Stimulated activated CD8-positive, alpha-beta memory T cell treated with anti-CD3 and anti-CD28 coated beads, Interleukin-7, amount 100 ng/mL, for 48 hours (primary cell): Measurements from ENCODE around the gene B3GALT4.

Source experiments
- DNase-seq, 2 donors: peaks; one replicate each; pipeline ENCODE4 v3.0.0-alpha.2; 2020; ENCODE audit warnings: low read depth in 1 of 2; ENCODE audit errors: extremely low read depth in 1 of 2

The B3GALT4 gene

DNA sequence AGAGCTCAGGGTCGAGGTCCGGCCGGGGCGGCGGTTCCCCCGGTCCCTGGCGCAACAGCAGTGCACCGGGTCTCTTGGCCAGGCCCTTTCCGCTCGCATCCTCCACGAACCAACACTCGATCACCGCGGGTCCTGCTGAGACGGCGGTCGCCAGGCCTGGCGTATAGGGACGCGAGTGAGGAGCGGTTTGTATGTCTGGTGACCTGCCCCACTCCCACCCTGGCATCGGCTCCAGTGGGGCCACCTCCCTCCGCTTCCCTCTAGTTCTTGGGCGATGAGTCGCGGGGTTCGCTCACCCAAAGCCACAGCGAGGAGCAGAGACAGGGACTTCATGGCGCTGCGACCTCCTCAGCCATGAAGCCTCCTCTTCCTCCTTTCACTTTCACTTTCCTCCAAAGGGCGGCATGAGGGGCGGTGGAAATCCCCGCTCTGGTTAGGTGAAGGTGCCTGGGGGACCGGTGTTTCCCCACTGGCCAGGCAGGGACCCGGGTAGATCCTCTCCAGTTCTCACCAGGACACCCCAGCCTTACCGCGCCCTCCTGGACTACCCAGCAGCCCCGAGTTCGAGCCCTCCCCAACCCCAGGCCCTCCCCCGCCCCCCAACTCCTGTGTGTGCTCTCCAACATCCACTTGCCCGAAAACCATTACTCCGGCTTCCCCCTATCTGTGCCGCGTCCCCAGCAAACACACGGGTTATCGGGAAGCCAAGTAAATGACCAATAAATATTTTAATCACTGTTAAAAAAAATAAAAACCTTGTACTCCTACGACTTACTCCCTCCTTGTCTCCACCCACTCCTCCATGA is 37.0 kb downstream of the B3GALT4 start, which contains the start of gene TAPBP:
TAPBP (minus strand) TSS at position 370 of the 806 bp plus-strand sequence; CDS start at position 333, 37 bp downstream.
- peak; percentile 75 to 85 for DNase-seq

DNA sequence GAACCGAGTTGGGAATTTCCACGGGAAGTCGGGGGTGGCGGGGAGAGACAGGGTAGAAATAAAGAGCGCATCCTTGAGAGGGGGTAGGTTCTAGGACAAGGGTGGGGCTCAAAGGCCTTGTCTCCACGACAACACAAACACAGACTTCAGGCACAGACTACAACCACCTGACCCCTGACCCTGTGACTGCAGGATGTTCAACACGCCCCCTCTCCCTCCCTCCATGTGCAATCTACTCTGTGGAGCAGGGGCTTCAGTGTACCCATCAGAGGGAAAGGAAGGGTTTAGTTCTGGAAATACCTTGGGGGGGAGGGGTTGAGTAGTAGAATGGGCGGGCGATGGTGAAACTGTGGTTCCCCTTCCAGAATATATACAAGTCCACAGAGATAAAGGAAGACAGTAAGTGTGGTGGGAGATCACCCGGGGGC is 37.6 kb downstream of the B3GALT4 start:
- DNase-seq: peak; percentile 39 to 47

DNA sequence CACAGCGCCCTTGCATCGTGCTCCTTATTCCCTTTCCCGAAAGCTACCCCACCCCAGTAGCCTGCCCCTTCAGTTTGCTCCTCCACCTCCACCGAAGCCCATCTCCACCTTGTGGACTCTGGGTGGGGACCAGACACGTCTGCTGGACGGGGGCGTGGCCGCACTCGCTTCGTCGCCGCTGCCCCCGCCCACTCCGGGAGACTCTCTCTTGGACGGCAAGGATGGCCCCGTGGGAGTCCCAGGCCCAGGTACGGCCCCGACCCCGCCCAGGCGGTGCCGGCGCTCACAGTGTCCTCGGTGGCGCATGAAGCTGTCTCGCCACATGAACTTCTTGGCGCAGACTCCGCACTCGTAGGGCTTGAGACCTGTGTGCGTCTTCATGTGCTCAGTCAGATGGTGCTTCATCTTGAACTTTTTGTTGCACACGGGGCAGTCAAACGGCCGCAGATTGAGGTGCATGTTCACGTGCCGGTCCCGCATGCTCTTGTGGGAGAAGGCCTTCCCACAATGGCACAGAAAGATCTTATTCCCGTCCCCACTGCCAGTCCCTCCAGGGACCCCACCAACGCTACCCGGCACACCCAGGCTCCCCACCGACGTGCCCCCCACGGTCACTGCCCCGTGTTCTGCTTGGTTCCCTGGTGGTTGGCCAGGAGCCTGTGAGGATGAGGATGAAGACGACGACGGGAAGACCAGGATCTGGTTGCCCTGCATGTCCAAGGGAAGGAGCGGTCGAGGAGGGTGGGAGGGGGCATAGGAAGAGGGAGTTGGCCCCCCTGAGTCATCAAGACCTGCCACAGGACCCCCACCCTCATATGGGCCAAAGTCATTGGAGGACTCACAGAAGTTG is 38.2 kb downstream of the B3GALT4 start:
- DNase-seq: no peak

DNA sequence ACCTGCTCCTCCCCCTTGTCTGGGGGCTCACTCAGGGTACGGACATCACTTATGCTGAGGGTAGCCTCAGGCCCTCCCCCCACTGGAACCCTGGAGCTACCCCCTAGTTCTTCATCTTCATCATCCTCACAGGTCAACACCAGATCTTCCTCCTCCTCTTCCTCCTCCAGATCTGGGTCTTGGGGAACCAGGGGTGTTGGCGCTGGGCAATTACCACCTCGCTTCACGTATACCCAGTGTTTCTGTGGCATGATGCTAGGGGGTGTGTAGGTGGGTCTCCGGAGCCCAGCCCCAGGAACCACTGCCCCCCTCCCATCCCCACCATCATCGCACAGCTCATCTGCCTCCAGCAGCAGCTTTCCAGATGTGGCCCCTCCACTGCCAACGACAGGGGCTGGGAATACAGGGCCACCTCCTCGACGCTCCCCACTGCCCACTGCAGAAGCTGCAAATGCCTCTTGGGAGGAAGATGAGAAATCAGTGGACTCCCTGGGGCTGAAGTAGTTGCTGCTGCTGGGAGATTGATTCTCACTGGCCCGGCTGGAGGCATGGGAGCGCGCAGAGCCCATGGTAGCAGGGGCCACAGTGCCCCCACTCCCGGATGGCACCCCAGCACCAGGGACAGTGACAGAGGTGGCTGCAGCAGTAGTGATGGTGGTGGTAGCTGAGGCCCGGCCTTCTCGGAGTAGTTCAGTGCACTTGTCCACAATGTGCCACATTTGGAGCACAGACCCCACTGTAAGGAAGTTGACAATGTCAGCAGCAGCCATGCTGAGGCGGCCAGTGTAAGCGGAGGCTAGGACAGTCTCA is 39.1 kb downstream of the B3GALT4 start:
- no peak for DNase-seq

DNA sequence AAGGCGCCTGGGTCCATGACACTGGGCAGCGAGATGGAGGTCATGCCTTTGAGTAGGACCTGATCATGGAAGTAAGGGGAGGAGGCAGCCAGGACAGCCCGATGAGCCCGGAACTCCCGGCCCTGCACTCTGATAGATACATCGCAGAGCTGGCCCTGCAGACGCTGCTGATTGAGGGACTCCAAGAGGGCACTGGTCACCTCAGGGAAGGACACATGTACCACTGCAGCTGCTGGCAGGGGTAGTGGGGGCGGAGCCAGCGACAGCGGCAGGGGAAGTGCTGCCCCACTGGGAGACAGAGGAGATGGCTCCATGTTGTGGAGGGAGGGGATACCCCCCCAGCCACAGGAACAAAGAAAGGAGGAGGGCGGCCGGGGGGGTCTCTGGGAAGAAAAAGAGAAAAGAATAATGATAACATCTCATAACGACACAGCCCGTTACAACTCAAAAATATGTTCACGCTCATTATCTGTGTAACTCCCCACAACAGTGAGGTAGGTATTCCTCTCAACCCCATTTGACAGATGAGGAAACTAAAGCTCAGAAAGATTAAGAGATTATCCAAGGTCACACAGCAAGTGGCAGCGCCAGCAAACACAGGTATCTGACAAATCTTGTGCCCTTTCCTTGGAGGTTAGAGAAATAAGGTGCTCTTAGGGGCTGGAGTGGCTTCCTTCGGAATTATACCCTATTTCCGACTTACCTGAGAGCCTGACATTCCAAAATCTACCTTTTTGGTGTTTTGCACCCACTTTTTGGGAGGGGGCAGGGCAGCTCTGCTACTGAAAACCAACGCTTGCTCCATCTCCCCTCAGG is 39.9 kb downstream of the B3GALT4 start:
- no peak for DNase-seq

DNA sequence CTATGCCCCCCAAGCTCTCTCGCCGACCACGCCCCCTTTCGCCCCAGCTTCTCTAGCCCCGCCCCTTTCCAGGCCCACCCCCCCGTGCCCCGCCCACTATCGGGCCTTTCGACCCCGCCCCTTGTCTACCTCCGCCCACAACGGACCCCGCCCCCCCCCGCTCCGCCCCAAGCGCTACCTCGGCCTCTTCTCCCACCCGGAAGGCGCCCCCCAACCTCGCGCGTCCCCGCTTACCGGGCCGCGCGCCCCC is 40.4 kb downstream of the B3GALT4 start:
- no peak for DNase-seq

DNA sequence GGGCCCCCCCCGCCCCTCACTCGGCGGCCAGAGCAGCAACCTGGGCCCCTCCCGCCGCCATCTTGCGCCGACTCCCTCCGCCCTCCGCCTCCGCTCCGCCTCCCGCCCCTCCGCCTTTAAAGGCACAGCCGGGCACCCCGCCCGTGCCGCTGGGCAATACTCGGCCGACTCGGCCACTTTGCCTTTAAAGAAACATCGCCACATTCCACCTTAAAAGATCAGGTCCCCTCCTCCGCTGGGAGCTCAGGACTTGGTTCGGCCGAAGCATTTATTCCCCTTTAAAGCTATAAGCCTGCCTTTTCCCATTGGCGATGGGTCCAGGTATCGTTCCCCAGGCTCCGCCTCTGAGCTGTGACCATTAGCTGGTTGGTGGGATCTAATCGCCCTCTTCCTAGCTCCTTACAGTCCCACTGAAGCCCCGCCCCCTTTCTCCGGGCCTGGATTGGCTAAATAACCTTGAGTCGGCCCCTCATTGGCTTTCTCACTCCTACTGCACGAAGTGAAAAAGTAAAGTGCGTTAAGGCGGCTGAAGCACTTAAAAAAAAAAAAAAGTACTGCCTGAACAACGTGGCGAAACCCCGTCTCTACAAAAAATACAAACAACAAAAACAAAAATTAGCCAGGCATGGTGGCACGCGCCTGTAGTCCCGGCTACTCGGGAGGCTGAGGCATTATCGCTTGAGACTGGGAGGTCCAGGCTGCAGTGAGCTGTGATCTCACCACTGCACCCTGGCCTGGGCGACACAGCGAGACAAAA is 40.9 kb downstream of the B3GALT4 start, which contains the start of gene ZBTB22:
ZBTB22 (minus strand) TSS at position 76 of the 757 bp plus-strand sequence. CDS start 828 bp downstream, outside the sequence.
- DNase-seq: peak; percentile 84 to 97

DNA sequence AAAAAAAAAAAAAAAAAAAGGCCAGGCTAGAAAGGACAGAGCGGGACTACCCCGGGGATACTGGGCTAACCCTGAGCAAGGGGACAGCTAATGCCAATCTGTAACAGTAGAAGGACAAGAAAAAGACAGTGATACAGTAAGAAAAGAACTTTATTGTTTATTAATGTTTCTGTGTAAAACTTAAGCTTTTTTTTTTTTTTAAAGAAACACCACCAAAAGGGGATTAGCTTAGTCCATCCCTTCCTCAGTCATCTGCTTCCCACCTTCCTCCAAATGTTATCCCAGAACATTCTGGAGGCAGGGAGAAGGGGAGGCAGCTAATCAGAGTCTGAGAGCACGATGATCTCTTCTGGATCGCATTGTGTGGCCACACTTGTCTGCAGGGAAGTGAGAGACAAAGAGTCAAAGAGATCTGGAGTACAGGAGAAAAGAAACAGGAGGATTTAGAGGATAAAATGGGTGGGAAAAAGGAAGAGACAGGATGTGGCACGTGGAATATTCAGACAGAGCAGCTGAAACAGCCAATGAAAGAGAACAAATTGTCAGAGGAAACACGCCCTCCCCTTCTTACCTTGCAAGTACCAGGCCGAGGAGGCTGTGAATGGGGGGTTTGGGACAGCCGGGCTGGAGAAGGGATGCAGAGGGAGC is 41.6 kb downstream of the B3GALT4 start:
- DNase-seq: no peak

DNA sequence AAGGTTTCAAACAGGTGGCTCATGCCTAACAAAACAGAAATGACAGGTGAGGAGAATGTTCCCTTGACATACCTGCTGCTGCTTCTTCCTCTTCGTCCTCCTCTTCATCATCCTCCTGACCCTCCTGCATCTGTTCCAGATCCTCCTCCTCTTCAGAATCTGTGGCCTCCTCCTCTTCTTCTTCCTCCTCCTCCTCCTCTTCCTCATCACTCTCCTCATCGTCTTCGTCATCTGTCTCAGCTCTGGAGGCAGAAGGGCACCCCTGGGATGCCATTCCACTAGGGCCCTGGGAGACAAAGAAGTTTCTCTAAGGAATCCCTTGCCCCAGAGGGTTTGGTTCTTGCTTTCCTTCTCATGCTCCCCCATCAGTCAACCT is 43.0 kb downstream of the B3GALT4 start:
- DNase-seq: no peak

DNA sequence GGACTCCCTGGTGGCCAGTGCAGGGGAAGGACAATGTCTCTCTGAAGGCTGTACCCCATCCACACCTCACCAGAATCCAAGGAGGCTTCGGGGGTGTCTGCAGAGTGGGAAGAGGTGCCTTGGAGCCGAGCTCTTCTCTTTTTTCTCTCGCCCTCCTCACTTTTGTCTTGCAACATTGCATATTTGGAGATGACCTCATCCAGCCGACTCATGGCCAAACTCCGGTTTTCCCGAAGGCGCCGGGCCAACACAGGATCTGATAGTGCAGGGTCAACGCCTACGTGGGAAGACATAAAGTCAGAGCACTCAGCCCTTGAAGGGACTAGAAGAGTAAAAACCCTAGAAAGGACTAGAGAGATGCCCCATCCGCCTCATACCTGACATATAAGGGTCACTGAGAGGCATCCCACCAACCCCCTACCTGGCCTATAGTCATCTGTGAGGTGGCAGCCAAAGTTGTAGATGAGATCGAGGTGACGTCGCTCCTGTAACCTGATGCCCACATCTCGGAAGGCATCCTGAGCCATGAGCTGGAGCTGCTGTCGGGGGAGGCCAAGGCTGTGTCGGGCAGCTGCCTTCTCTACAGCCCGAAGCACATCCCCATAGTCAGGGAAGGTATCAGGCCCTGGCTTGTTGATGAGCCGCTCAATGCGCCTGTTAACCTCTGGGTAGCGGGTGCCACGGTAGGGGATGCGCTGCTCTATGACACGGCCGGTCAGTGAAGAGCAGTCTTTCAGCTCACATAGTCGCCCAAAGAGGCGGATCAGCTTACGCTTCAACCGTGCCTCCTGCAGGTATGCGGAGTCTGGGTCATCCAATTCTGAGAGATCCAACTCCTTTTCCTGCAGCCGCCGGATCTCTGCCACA is 43.6 kb downstream of the B3GALT4 start:
- no peak for DNase-seq

DNA sequence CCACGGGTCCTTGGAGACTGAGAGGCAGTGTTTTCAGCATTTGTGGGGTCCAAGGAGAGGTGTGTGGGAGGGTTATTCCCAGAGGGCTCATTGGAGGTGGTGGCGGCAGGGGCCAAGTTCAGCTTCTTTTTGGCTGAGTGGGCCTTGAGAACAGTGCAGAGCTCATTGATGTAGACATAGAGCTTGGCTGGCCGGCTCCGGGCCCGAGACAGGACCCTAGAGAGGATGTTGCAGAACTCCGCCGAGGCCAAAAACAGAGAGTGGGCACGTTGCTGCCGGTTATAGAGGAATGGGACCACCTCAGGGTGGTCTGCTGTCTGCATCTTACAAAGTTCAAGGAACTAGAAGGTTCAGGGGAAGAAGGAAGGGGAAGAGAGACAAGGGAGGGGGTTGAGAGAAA is 44.3 kb downstream of the B3GALT4 start:
- no peak for DNase-seq

DNA sequence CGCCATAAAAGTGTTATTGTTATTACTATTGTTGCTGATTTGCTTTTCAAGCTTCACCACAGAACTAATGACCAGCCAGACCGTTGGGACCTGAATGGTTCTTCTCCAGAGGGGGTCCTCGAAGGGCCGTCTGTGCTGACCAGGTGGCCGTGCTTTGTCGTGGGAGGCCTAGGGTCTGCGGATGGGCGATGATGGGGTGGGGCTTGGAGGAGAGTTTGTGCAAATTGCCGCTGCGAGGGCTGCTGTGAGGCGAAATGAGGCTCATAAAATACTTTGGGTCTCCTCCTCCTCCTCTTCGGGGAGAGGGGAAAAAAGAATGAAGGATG is 46.7 kb downstream of the B3GALT4 start:
- no peak for DNase-seq

DNA sequence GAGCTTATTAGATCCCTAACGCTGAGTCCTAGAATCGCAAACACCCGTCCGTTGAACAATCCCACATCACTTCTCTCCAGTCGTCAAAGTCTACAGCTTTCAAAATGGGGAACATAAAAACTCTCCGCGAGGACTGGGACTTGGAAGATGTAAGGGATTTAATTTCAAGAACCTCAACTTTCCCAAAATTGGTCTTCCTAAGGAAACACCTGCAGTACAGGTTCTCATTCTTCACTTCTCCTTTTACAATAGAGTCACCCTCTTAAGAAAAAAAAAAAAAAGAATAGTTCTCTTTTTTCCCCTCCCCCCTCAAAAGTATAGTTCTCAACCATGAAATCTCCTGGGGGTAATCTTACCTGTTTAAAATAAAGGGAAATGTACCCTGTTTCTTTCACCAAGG is 47.2 kb downstream of the B3GALT4 start:
- DNase-seq: no peak
